ENCODE data around the gene CGA. TPM values are rescaled to one million over a fixed set of nuclear protein-coding genes. Genes with fewer than 3 reads are reported as not detected.

The CGA gene
- total RNA-seq, 4 donors from 2014 or later = not detected

DNA sequence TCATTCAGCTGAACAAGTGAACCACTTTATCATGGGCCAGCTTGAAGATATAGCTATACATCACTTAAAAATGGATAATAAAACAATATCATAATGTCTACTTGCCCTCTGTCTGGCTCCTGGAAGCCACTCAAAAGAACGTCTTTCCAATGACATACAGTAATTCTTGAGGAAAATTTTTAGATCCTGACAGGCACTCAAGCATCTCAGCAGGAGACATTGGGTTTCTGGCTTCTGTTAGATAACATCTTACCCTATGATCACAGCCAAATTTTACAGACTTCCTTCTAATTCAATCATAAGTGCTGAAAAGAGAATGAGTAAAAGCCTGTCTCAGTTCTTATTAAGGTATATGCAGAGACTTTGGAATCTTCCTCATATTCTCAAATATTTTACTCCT is 330 bp downstream of the CGA start:
- no peak for DNase-seq
- no peak overlapping the region for H3K27ac ChIP-seq
- H3K4me1 ChIP-seq = no peaks in the 10 kb centered on the region
- no peaks in the 10 kb centered on the region for H3K9me3 ChIP-seq
- H3K36me3 ChIP-seq = no peaks in the 10 kb centered on the region
- no peaks in the 10 kb centered on the region for H3K27me3 ChIP-seq
- in situ Hi-C loops (cut with MboI; ENCODE audit: low sequenced_read_pairs in 4 of 4) = no loop called here
- intact Hi-C loops (cut with DNase I; ENCODE audit: low total_unique reads) = no loop called here
- no peak for ATAC-seq
- no peak overlapping the region for H3K4me3 ChIP-seq
- TF ChIP-seq POLR2A (IDR thresholded peaks at IDR 0.05) = no peak
- TF ChIP-seq, protein P1, sequence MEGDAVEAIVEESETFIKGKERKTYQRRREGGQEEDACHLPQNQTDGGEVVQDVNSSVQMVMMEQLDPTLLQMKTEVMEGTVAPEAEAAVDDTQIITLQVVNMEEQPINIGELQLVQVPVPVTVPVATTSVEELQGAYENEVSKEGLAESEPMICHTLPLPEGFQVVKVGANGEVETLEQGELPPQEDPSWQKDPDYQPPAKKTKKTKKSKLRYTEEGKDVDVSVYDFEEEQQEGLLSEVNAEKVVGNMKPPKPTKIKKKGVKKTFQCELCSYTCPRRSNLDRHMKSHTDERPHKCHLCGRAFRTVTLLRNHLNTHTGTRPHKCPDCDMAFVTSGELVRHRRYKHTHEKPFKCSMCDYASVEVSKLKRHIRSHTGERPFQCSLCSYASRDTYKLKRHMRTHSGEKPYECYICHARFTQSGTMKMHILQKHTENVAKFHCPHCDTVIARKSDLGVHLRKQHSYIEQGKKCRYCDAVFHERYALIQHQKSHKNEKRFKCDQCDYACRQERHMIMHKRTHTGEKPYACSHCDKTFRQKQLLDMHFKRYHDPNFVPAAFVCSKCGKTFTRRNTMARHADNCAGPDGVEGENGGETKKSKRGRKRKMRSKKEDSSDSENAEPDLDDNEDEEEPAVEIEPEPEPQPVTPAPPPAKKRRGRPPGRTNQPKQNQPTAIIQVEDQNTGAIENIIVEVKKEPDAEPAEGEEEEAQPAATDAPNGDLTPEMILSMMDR (IDR thresholded peaks at IDR 0.05 in 4 of 5, conservative IDR thresholded peaks at IDR 0.05 in 1 of 5) = no peak

DNA sequence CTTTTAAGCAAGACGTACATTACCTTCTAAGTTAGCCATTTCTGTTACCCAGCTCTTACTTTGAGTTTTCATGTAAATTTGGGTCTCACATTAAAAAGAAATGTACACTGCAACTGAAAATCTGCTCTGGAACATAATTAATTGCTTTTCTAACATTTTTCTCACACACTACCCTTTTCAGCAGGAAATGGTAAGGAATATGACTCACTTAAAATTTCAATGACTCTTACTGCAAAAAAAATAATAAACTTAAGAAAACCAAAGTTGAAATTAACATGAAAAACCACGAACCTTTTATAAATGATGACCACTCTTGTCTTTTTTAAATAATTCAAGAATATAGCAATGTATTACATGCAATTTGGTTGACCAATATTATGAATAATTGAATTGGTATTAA is 1.3 kb downstream of the CGA start:
- in situ Hi-C loops (cut with MboI; ENCODE audit: low sequenced_read_pairs in 4 of 4) = no loop called here
- TF ChIP-seq, protein P1 (IDR thresholded peaks at IDR 0.05 in 4 of 5, conservative IDR thresholded peaks at IDR 0.05 in 1 of 5) = no peak
- no peaks in the 10 kb centered on the region for H3K9me3 ChIP-seq

DNA sequence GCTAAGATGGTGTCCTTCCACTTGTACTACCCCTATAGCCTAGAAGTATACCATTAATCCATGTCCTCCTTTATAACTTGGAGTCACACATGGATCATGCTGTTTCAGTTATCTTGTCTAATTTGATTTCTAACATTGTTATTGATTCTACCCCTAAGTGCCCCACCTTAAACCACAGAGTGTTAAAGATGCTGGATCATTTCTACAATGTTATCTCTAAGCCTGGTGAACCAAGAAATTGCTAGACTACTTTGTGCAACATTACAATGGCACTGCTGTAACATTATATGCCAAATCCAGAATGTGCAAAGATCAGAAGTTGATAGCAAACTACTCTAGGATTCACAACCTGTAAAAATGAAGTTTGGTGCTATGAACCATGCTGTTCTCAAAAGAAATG is 1.7 kb downstream of the CGA start:
- H3K4me3 ChIP-seq = no peak overlapping the region
- no peaks in the 10 kb centered on the region for H3K36me3 ChIP-seq
- in situ Hi-C loops (cut with MboI; ENCODE audit: low sequenced_read_pairs in 4 of 4) (no loop called here), intact Hi-C loops (cut with DNase I; ENCODE audit: low total_unique reads) (no loop called here)
- no peak for DNase-seq
- H3K27me3 ChIP-seq = no peaks in the 10 kb centered on the region
- no peaks in the 10 kb centered on the region for H3K9me3 ChIP-seq
- H3K27ac ChIP-seq = no peak overlapping the region
- no peak for ATAC-seq
- TF ChIP-seq, protein P1 (IDR thresholded peaks at IDR 0.05 in 4 of 5, conservative IDR thresholded peaks at IDR 0.05 in 1 of 5) = no peak
- no peak for TF ChIP-seq POLR2A (IDR thresholded peaks at IDR 0.05)
- H3K4me1 ChIP-seq = no peaks in the 10 kb centered on the region

More for the DNA sequence above, 1.3 kb downstream of the CGA start:
- Histone ChIP-seq H3K27me3 (no peaks in the 10 kb centered on the region), H3K36me3 (no peaks in the 10 kb centered on the region), H3K27ac (no peak overlapping the region), H3K4me1 (no peaks in the 10 kb centered on the region), H3K4me3 (no peak overlapping the region)
- DNase-seq (no peak), ATAC-seq (no peak)
- intact Hi-C loops (cut with DNase I; ENCODE audit: low total_unique reads) = no loop called here

DNA sequence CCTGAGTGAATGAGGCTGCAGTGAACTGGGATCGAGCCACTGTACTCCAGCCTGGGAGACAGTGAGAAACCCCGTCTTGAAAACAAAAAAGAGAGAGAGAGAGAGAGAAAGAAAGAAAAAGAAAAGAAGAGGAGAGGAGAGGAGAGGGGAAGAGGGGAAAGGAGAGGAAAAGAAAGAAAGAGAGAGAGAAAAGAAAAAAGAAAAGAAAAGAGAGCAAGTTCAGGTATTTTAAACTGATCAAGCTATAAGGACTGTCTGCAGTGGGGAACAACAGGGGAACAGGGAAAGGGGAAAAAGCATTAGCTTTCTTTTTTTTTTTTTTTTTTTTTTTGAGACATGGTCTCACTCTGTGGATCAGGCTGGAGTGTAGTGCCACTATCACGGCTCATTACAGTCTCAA is 2.5 kb downstream of the CGA start:
- in situ Hi-C loops (cut with MboI; ENCODE audit: low sequenced_read_pairs in 4 of 4) (no loop called here), intact Hi-C loops (cut with DNase I; ENCODE audit: low total_unique reads) (no loop called here)
- TF ChIP-seq, protein P1 (IDR thresholded peaks at IDR 0.05 in 4 of 5, conservative IDR thresholded peaks at IDR 0.05 in 1 of 5) = no peak
- TF ChIP-seq POLR2A (IDR thresholded peaks at IDR 0.05) = no peak
- Histone ChIP-seq H3K4me1 (no peaks in the 10 kb centered on the region), H3K27me3 (no peaks in the 10 kb centered on the region), H3K36me3 (no peaks in the 10 kb centered on the region), H3K9me3 (no peaks in the 10 kb centered on the region), H3K4me3 (no peak overlapping the region), H3K27ac (no peak overlapping the region)
- DNase-seq = no peak
- ATAC-seq = no peak

DNA sequence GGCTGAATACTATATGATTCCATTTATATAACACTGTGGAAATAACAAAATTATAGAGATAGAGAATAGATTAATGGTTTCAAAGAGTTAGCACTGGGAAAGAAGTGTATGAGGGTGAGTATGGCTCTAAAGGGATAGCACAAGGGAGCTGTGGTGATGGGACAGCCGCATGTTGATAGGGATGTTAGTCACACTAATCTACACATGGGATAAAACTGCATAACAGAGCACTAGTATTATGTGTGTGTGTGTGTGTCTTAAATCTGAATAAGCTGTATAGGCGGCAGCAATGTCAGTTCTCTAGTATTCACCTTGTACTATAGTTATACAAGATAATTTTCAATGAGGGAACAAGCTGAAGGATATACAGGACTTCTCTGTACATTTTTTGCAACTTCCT is 5.8 kb downstream of the CGA start:
- Histone ChIP-seq H3K4me3 (no peak overlapping the region), H3K4me1 (no peaks in the 10 kb centered on the region), H3K36me3 (no peaks in the 10 kb centered on the region), H3K27me3 (no peaks in the 10 kb centered on the region), H3K9me3 (no peaks in the 10 kb centered on the region), H3K27ac (no peak overlapping the region)
- DNase-seq (no peak), ATAC-seq (no peak)
- intact Hi-C loops (cut with DNase I; ENCODE audit: low total_unique reads) = no loop called here
- no peak for TF ChIP-seq POLR2A (IDR thresholded peaks at IDR 0.05)
- TF ChIP-seq, protein P1 (IDR thresholded peaks at IDR 0.05 in 4 of 5, conservative IDR thresholded peaks at IDR 0.05 in 1 of 5) = no peak
- in situ Hi-C loops (cut with MboI; ENCODE audit: low sequenced_read_pairs in 4 of 4) = no loop called here
